NB4 (cell line): ENCODE results near the gene UBE2F.

Experiments used
- POLR2A ChIP-seq: IDR thresholded peaks from 2 replicates; pipeline ENCODE4 v1.6.1; 2011; ENCODE audit warnings: mild to moderate bottlenecking; ENCODE audit not compliant: insufficient read length; ENCODE audit errors: extremely low read depth
- TF ChIP-seq, protein P1 (sequence below): IDR thresholded peaks from one replicate; pipeline ENCODE4 v1.5.1; 2012; ENCODE audit warnings: low read depth, low read length
- TF ChIP-seq, protein P2 (sequence below): IDR thresholded peaks from 2 replicates; pipeline ENCODE4 v1.6.1; 2011; ENCODE audit warnings: low read depth, low read length

GRCh38 chr2:238060096-238060541, 93.3 kb downstream of the UBE2F start:
- TF ChIP-seq POLR2A, result no peak
- TF ChIP-seq, protein P1, sequence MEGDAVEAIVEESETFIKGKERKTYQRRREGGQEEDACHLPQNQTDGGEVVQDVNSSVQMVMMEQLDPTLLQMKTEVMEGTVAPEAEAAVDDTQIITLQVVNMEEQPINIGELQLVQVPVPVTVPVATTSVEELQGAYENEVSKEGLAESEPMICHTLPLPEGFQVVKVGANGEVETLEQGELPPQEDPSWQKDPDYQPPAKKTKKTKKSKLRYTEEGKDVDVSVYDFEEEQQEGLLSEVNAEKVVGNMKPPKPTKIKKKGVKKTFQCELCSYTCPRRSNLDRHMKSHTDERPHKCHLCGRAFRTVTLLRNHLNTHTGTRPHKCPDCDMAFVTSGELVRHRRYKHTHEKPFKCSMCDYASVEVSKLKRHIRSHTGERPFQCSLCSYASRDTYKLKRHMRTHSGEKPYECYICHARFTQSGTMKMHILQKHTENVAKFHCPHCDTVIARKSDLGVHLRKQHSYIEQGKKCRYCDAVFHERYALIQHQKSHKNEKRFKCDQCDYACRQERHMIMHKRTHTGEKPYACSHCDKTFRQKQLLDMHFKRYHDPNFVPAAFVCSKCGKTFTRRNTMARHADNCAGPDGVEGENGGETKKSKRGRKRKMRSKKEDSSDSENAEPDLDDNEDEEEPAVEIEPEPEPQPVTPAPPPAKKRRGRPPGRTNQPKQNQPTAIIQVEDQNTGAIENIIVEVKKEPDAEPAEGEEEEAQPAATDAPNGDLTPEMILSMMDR, result no peak
- TF ChIP-seq, protein P2, sequence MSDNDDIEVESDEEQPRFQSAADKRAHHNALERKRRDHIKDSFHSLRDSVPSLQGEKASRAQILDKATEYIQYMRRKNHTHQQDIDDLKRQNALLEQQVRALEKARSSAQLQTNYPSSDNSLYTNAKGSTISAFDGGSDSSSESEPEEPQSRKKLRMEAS, result no peak
